Endothelial cell of umbilical vein (primary cell): Measurements from ENCODE around the gene SLC12A3. TPM values are rescaled to one million over a fixed set of nuclear protein-coding genes. Genes with fewer than 3 reads are reported as not detected.
A peak's percentile ranks its signal among the peaks of the same experiment; 100 is the strongest.

Experiments used
- BruUV-seq: library from RNA; stranded (reverse); fragments of 400-500 nt; replicated peaks from 2 replicates; lab custom pipeline; 2021; lab: Mats Ljungman, UMichigan
- CTCF ChIA-PET: fragments of 300-600, 350-600 bp; sonication (Branson Sonifier 250); formaldehyde crosslinking; loops from one replicate; lab custom pipeline; 2021; ENCODE audit warnings: antibody characterized with exemption, inconsistent platforms; lab: Charles Lee
- POLR2A ChIA-PET: fragments of 300-600, 350-600 bp; sonication (Branson Sonifier 250); formaldehyde crosslinking; loops from one replicate; lab custom pipeline; 2021; ENCODE audit warnings: antibody characterized with exemption, inconsistent platforms; lab: Charles Lee
- DNase-seq: peaks from one replicate; pipeline ENCODE4 v3.0.0-alpha.2; 2011; ENCODE audit warnings: low read depth, low spot score
- FAIRE-seq: peaks from 2 replicates; lab custom pipeline; 2011; peaks lifted over from hg19 to GRCh38; lab: Jason Lieb, UNC
- H2AFZ ChIP-seq: 2 replicates; pipeline ENCODE4 v1.6.0; 2012; ENCODE audit warnings: low read depth, low read length, control low read depth, inconsistent platforms
- H3K27ac ChIP-seq: 2 replicates; pipeline ENCODE4 v1.5.1; 2011; ENCODE audit warnings: low read depth, mild to moderate bottlenecking, control low read depth, low read length, moderate library complexity; ENCODE audit not compliant: insufficient read depth
- H3K27me3 ChIP-seq, 2 experiments: 2 replicates each; pipeline versions ENCODE4 v1.6.0 to v1.6.1; 2011; ENCODE audit warnings: low read length in 2 of 2, mixed read lengths in 1 of 2; ENCODE audit not compliant: control insufficient read depth in 2 of 2, insufficient read depth in 2 of 2
- H3K36me3 ChIP-seq, 2 experiments: 2 replicates in 1 of 2; 3 replicates in 1 of 2; pipeline ENCODE4 v1.5.1; 2011; ENCODE audit warnings: low read length in 2 of 2, mild to moderate bottlenecking in 1 of 2, moderate library complexity in 1 of 2; ENCODE audit not compliant: control insufficient read depth in 2 of 2, insufficient read depth in 2 of 2; ENCODE audit errors: extremely low read depth in 1 of 2
- H3K4me1 ChIP-seq: 3 replicates; pipeline ENCODE4 v1.5.1; 2011; ENCODE audit warnings: mild to moderate bottlenecking, low read length; ENCODE audit not compliant: control insufficient read depth, insufficient read depth; ENCODE audit errors: extremely low read depth
- H3K4me2 ChIP-seq: 2 replicates; pipeline ENCODE4 v1.6.1; 2011; ENCODE audit warnings: low read length, control low read depth, mixed read lengths; ENCODE audit not compliant: insufficient read depth
- H3K4me3 ChIP-seq, 3 experiments: fragments of 200-600 bp in 1 of 3; sonication (generic), shearing (Covaris generic) in 1 of 3; replicated peaks in 1 of 3; 2 replicates each; pipeline ENCODE4 v1.5.1; 2011 to 2016; ENCODE audit warnings: control low read depth in 3 of 3, low read length in 3 of 3, mild to moderate bottlenecking in 2 of 3, inconsistent platforms in 1 of 3, low read depth in 1 of 3, moderate library complexity in 1 of 3; ENCODE audit not compliant: insufficient read depth in 1 of 3
- H3K79me2 ChIP-seq: 2 replicates; pipeline ENCODE4 v1.6.0; 2012; ENCODE audit warnings: low read length, inconsistent platforms; ENCODE audit not compliant: control insufficient read depth, insufficient read depth
- H3K9ac ChIP-seq: replicated peaks from 2 replicates; pipeline ENCODE3; 2011; ENCODE audit warnings: low read length, control low read depth; ENCODE audit not compliant: insufficient read depth; ENCODE audit errors: extremely low read depth
- H3K9me1 ChIP-seq: replicated peaks from 3 replicates; pipeline ENCODE4 v1.6.0; 2011; ENCODE audit warnings: mild to moderate bottlenecking, low read length; ENCODE audit not compliant: control insufficient read depth, insufficient read depth; ENCODE audit errors: extremely low read depth
- H3K9me3 ChIP-seq: replicated peaks from 2 replicates; pipeline ENCODE4 v1.5.1; 2012; ENCODE audit warnings: low read length, inconsistent platforms; ENCODE audit not compliant: control insufficient read depth, insufficient read depth
- H4K20me1 ChIP-seq: replicated peaks from 2 replicates; pipeline ENCODE3; 2011; ENCODE audit warnings: mild to moderate bottlenecking, low read length; ENCODE audit not compliant: control insufficient read depth, insufficient read depth; ENCODE audit errors: extremely low read depth
- EZH2 ChIP-seq: IDR thresholded peaks from 2 replicates; pipeline ENCODE4 v1.6.1; 2012; ENCODE audit warnings: borderline replicate concordance, low read depth, mild to moderate bottlenecking, moderate library complexity, low read length, inconsistent platforms; ENCODE audit not compliant: severe bottlenecking
- FOS ChIP-seq: IDR thresholded peaks from 2 replicates; pipeline ENCODE4 v1.6.1; 2011; ENCODE audit warnings: mild to moderate bottlenecking, low read length, moderate library complexity, borderline replicate concordance; ENCODE audit not compliant: insufficient read depth
- GATA2 ChIP-seq: IDR thresholded peaks from 2 replicates; pipeline ENCODE4 v1.7.0; 2011; ENCODE audit warnings: low read depth, mild to moderate bottlenecking, moderate library complexity, mixed read lengths, low read length; ENCODE audit not compliant: insufficient read length, insufficient read depth
- JUN ChIP-seq: IDR thresholded peaks from 2 replicates; pipeline ENCODE4 v1.6.1; 2011; ENCODE audit warnings: borderline replicate concordance, low read depth; ENCODE audit not compliant: insufficient read length, insufficient read depth
- MYC ChIP-seq: IDR thresholded peaks from one replicate; pipeline ENCODE4 v1.6.1; 2011; ENCODE audit warnings: mild to moderate bottlenecking, low read depth, low read length
- POLR2A ChIP-seq: IDR thresholded peaks from 2 replicates; pipeline ENCODE4 v1.6.1; 2012; ENCODE audit warnings: low read depth, mild to moderate bottlenecking, control low read depth, low read length
- POLR2AphosphoS5 ChIP-seq: IDR thresholded peaks from 2 replicates; pipeline ENCODE4 v1.6.1; 2012; ENCODE audit warnings: low read depth, mild to moderate bottlenecking, control low read depth, low read length, moderate library complexity; ENCODE audit not compliant: insufficient read depth
- dilution Hi-C: fragments of 300-500 bp; cut with MboI; formaldehyde crosslinking; loops from one replicate; pipeline ENCODE4 v1.15.0; 2019; ENCODE audit warnings: low sequenced_read_pairs; ENCODE audit not compliant: extremely low pct_ligation_motif_present
- intact Hi-C: fragments of 100-400 bp; cut with micrococcal nuclease; formaldehyde crosslinking; loops from one replicate; pipeline ENCODE4 v1.10.0; 2022
- polyA plus RNA-seq, 4 experiments: library from polyadenylated mRNA; depleted of rRNA in 3 of 4; stranded (reverse) in 3 of 4; unstranded in 1 of 4; fragments of >200 nt; gene quantifications; 2 replicates each; pipeline versions ENCODE4 v1.2.1 to v1.2.3, GENCODE V29; 2011 to 2012; ENCODE audit warnings: missing spikeins in 1 of 4
- total RNA-seq: library from RNA; stranded (reverse); gene quantifications from 2 replicates; pipeline ENCODE4 v1.2.3, GENCODE V29; 2021
- TF ChIP-seq, protein P1 (sequence below), 2 donors: IDR thresholded peaks; 1 replicate in 1 of 2; 2 replicates in 1 of 2; pipeline ENCODE4 v1.5.1; 2011; ENCODE audit warnings: low read length in 2 of 2, mild to moderate bottlenecking in 2 of 2, moderate library complexity in 2 of 2, control low read depth in 1 of 2, inconsistent platforms in 1 of 2, low read depth in 1 of 2; ENCODE audit not compliant: insufficient read depth in 1 of 2; ENCODE audit errors: extremely low read depth in 1 of 2
- TF ChIP-seq, protein P2 (sequence below): IDR thresholded peaks from 2 replicates; pipeline ENCODE4 v1.6.1; 2011; ENCODE audit not compliant: insufficient read depth, insufficient read length

The SLC12A3 gene
- total and polyA plus RNA-seq, 2 donors (not counting 3 experiments of a cell fraction or from before 2014, with no cell fraction given) = not detected

DNA sequence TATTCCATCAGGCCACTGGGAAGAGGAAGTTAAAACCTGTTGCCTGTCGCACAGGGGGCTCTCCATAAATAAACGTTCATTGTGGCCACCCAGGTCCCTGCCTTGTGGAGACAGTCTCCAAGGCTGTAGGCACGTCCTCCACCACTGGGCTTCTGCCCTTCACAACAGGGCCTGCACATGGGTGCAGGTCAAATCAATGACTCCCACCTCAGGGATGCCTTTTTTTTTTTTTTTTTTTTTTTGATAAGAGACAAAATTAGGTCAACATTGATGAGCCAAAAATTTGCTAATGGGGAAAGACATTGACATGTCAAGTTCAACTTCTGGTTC, 12.6 kb upstream of the SLC12A3 start:
- H3K27me3 ChIP-seq = no peaks in the 10 kb centered on the region
- peaks cover 32% of the 10 kb centered on the region for H3K4me1 ChIP-seq
- intact Hi-C loops (loop anchor here (1.0 kb wide), 1 partner anchor 59 kb away; no protein-coding TSS in a partner anchor), dilution Hi-C loops (no loop called here)
- H3K27ac ChIP-seq = no peak overlapping the region
- no peak overlapping the region for H3K4me2 ChIP-seq
- no peaks in the 10 kb centered on the region for H3K79me2 ChIP-seq
- H3K9me3 ChIP-seq = no peaks in the 10 kb centered on the region
- H3K9ac ChIP-seq = no peak overlapping the region
- H2AFZ ChIP-seq = no peak overlapping the region
- BruUV-seq = no TSS peak
- FAIRE-seq = no peak
- no peaks in the 10 kb centered on the region for H4K20me1 ChIP-seq
- POLR2A ChIA-PET = no interaction called here
- H3K4me3 ChIP-seq = no peak overlapping the region
- CTCF ChIA-PET = interaction anchor here (1.1 to 14.8 kb wide), 8 partner anchors 17 to 56 kb away, joined by 3 to 231 read pairs (median 5); no protein-coding TSS in a partner anchor
- TF ChIP-seq JUN (no peak), MYC (no peak)
- DNase-seq = no peak
- H3K9me1 ChIP-seq = no peaks in the 10 kb centered on the region
- no peaks in the 10 kb centered on the region for H3K36me3 ChIP-seq

DNA sequence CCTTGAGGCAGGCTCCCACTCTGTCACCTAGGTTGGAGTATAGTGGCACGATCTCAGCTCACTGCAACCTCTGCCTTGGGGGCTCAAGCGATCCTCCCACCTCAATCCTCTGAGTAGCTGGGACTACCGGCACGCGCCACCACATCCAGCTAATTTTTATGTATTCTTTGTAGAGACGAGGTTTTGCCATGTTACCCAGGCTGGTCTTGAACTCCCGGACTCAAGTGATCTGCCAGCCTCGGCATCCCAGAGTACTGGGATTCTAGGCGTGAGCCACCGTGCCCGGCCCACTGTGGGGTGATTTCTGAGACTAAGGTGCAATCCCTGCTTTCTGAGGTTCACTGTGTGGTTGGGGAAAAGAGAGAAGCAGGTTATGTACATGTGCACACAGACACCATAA, 12.0 kb upstream of the SLC12A3 start:
- no peaks in the 10 kb centered on the region for H3K27me3 ChIP-seq
- H3K4me3 ChIP-seq = no peak overlapping the region
- H3K36me3 ChIP-seq = no peaks in the 10 kb centered on the region
- intact Hi-C loops = loop anchor here (1.0 kb wide), 1 partner anchor 60 kb away; no protein-coding TSS in a partner anchor
- POLR2A ChIA-PET = interaction anchor here (0.6 kb wide), 1 partner anchor 245 kb away, joined by 4 read pairs; the partner anchor contains the start of gene MT2A
- no peak overlapping the region for H3K9ac ChIP-seq
- no peaks in the 10 kb centered on the region for H3K9me3 ChIP-seq
- no peaks in the 10 kb centered on the region for H3K79me2 ChIP-seq
- TF ChIP-seq, protein P1, sequence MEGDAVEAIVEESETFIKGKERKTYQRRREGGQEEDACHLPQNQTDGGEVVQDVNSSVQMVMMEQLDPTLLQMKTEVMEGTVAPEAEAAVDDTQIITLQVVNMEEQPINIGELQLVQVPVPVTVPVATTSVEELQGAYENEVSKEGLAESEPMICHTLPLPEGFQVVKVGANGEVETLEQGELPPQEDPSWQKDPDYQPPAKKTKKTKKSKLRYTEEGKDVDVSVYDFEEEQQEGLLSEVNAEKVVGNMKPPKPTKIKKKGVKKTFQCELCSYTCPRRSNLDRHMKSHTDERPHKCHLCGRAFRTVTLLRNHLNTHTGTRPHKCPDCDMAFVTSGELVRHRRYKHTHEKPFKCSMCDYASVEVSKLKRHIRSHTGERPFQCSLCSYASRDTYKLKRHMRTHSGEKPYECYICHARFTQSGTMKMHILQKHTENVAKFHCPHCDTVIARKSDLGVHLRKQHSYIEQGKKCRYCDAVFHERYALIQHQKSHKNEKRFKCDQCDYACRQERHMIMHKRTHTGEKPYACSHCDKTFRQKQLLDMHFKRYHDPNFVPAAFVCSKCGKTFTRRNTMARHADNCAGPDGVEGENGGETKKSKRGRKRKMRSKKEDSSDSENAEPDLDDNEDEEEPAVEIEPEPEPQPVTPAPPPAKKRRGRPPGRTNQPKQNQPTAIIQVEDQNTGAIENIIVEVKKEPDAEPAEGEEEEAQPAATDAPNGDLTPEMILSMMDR (IDR thresholded peaks at IDR 0.05; ENCODE audit: extremely low read depth in 1 of 2, insufficient read depth in 1 of 2, low read depth in 1 of 2, low read length in 2 of 2) = no peak
- TF ChIP-seq POLR2AphosphoS5 = no peak
- TF ChIP-seq, protein P2, sequence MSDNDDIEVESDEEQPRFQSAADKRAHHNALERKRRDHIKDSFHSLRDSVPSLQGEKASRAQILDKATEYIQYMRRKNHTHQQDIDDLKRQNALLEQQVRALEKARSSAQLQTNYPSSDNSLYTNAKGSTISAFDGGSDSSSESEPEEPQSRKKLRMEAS = no peak
- no peak for TF ChIP-seq EZH2
- no peak for TF ChIP-seq JUN
- TF ChIP-seq MYC = no peak
- TF ChIP-seq GATA2 = no peak
- no peak for TF ChIP-seq POLR2A
- no peak for TF ChIP-seq FOS
- no TSS peak for BruUV-seq
- no peaks in the 10 kb centered on the region for H3K9me1 ChIP-seq
- FAIRE-seq = peak; percentile 46
- dilution Hi-C loops = no loop called here
- DNase-seq = no peak
- H2AFZ ChIP-seq = no peak overlapping the region
- CTCF ChIA-PET = interaction anchor here (0.7 to 14.8 kb wide), 7 partner anchors 11 to 57 kb away, joined by 3 to 231 read pairs (median 5); no protein-coding TSS in a partner anchor
- no peak overlapping the region for H3K4me2 ChIP-seq
- no peak overlapping the region for H3K27ac ChIP-seq
- H3K4me1 ChIP-seq = peaks cover 27% of the 10 kb centered on the region
- no peaks in the 10 kb centered on the region for H4K20me1 ChIP-seq
